Glutamatergic neuron (in vitro differentiated cells): ENCODE results near the gene TMEM82. TPM values are rescaled to one million over a fixed set of nuclear protein-coding genes. Genes with fewer than 3 reads are reported as not detected.
A peak's percentile ranks its signal among the peaks of the same experiment; 100 is the strongest.

Source experiments
- DNase-seq: peaks from one replicate; pipeline ENCODE4 v3.0.0; 2022
- H3K27ac Mint-ChIP-seq: one replicate; pipeline ENCODE4 v1.8.0; 2020; ENCODE audit warnings: mild to moderate bottlenecking, mixed read lengths, inconsistent platforms; ENCODE audit not compliant: unreplicated experiment
- H3K27me3 Mint-ChIP-seq: one replicate; pipeline ENCODE4 v1.8.0; 2020; ENCODE audit warnings: mild to moderate bottlenecking, moderate library complexity, mixed read lengths, inconsistent platforms; ENCODE audit not compliant: unreplicated experiment
- H3K36me3 Mint-ChIP-seq: one replicate; pipeline ENCODE4 v1.8.0; 2020; ENCODE audit warnings: mild to moderate bottlenecking, mixed read lengths, inconsistent platforms; ENCODE audit not compliant: unreplicated experiment
- H3K4me1 Mint-ChIP-seq: one replicate; pipeline ENCODE4 v1.8.0; 2020; ENCODE audit warnings: mild to moderate bottlenecking, low read depth, mixed read lengths, inconsistent platforms; ENCODE audit not compliant: unreplicated experiment
- H3K4me3 Mint-ChIP-seq: one replicate; pipeline ENCODE4 v1.8.0; 2020; ENCODE audit warnings: mild to moderate bottlenecking, mixed read lengths, inconsistent platforms; ENCODE audit not compliant: unreplicated experiment
- H3K9me3 Mint-ChIP-seq: one replicate; pipeline ENCODE4 v1.8.0; 2020; ENCODE audit warnings: mild to moderate bottlenecking, moderate library complexity, mixed read lengths, inconsistent platforms; ENCODE audit not compliant: unreplicated experiment
- CTCF ChIP-seq: fragments of 200-600 bp; sonication (generic); IDR thresholded peaks from one replicate; pipeline ENCODE4 v1.5.0; 2021; ENCODE audit not compliant: partially characterized antibody, unreplicated experiment
- total RNA-seq: library from RNA; stranded (reverse); fragmentation: NEBNext Ultra II Directional; extraction: Animal tissue kit (Norgen Biotek cat#: 25700); gene quantifications from one replicate; pipeline ENCODE4 v1.2.1, GENCODE V29; 2021; ENCODE audit not compliant: unreplicated experiment

The TMEM82 gene
- total RNA-seq, 1 donor from 2014 or later, result not detected

GRCh38 chr1:15700508-15700907 lies 41.8 kb upstream of the TMEM82 start:
- H3K27me3 Mint-ChIP-seq, result peaks cover 4% of the 10 kb centered on the region
- no peaks in the 10 kb centered on the region for H3K36me3 Mint-ChIP-seq
- no peak overlapping the region for H3K4me3 Mint-ChIP-seq
- peaks cover 26% of the 10 kb centered on the region for H3K4me1 Mint-ChIP-seq
- H3K9me3 Mint-ChIP-seq, result peaks cover 12% of the 10 kb centered on the region
- no peak for DNase-seq
- TF ChIP-seq CTCF, result no peak
- H3K27ac Mint-ChIP-seq, result no peak overlapping the region

- Mint-ChIP-seq H3K4me3 (peak overlapping the region; percentile 47), H3K9me3 (peaks cover 12% of the 10 kb centered on the region), H3K27me3 (peaks cover 4% of the 10 kb centered on the region), H3K4me1 (peaks cover 27% of the 10 kb centered on the region), H3K27ac (peak overlapping the region; percentile 82), H3K36me3 (no peaks in the 10 kb centered on the region)
- no peak for DNase-seq
- TF ChIP-seq CTCF, result no peak
Measured at GRCh38 chr1:15701784-15702183, 40.5 kb upstream of the TMEM82 start.

- Mint-ChIP-seq H3K4me1 (peaks cover 27% of the 10 kb centered on the region), H3K27ac (peak overlapping the region; percentile 74), H3K4me3 (peak overlapping the region; percentile 78), H3K27me3 (peaks cover 4% of the 10 kb centered on the region), H3K36me3 (no peaks in the 10 kb centered on the region), H3K9me3 (peaks cover 12% of the 10 kb centered on the region)
- TF ChIP-seq CTCF, result no peak
- DNase-seq, result no peak
Measured at GRCh38 chr1:15702722-15703550, 39.4 kb upstream of the TMEM82 start.

- Mint-ChIP-seq H3K4me3 (peak overlapping the region; percentile 78), H3K27ac (peak overlapping the region; percentile 74), H3K27me3 (peaks cover 4% of the 10 kb centered on the region), H3K9me3 (peaks cover 12% of the 10 kb centered on the region), H3K36me3 (no peaks in the 10 kb centered on the region), H3K4me1 (peaks cover 27% of the 10 kb centered on the region)
- no peak for DNase-seq
- no peak for TF ChIP-seq CTCF
Measured at GRCh38 chr1:15703562-15703961, 38.7 kb upstream of the TMEM82 start.

- no peak for TF ChIP-seq CTCF
- H3K4me1 Mint-ChIP-seq, result peaks cover 27% of the 10 kb centered on the region
- no peaks in the 10 kb centered on the region for H3K36me3 Mint-ChIP-seq
- peaks cover 3% of the 10 kb centered on the region for H3K27me3 Mint-ChIP-seq
- H3K27ac Mint-ChIP-seq, result peak overlapping the region; percentile 73
- no peak for DNase-seq
- H3K9me3 Mint-ChIP-seq, result peaks cover 9% of the 10 kb centered on the region
- no peak overlapping the region for H3K4me3 Mint-ChIP-seq
Measured at GRCh38 chr1:15704526-15705183, 37.6 kb upstream of the TMEM82 start.
